ENCODE data around the gene CDHR2. TPM values are rescaled to one million over a fixed set of nuclear protein-coding genes. Genes with fewer than 3 reads are reported as not detected.

Gene CDHR2
- not detected for total RNA-seq
- not detected for polyA plus RNA-seq

- no peak within 1 kb of the TSS for H3K4me3 ChIP-seq (ENCODE audit: low read depth, low read length)
- H3K27ac ChIP-seq (ENCODE audit: low read depth), result no peak within 1 kb of the TSS
- DNase-seq (ENCODE audit: extremely low spot score), result no peak
- 69% methylated on average over 18 of the region's 18 CpGs for WGBS
- H3K4me1 ChIP-seq (ENCODE audit: insufficient read depth), result no peaks in the 10 kb centered on the region
- H3K36me3 ChIP-seq (ENCODE audit: insufficient read depth), result no peaks in the 10 kb centered on the region
Measured at GRCh38 chr5:176548967-176549444, at the start of gene CDHR2. Gene CDHR2 (plus strand): TSS chr5:176549342. CDS start chr5:176565353, 16,011 bp downstream.

GRCh38 chr5:176500511-176500910, 48.6 kb upstream of the CDHR2 start:
- H3K36me3 ChIP-seq (ENCODE audit: insufficient read depth), result peaks cover 20% of the 10 kb centered on the region
- 96% methylated on average over 3 of the region's 3 CpGs for WGBS

GRCh38 chr5:176501333-176501732, 47.8 kb upstream of the CDHR2 start:
- WGBS, result 97% methylated on average over 1 of the region's 1 CpG
- H3K4me1 ChIP-seq (ENCODE audit: insufficient read depth), result no peaks in the 10 kb centered on the region
- no peak for DNase-seq (ENCODE audit: extremely low spot score)
- H3K4me3 ChIP-seq (ENCODE audit: low read depth, low read length), result no peak overlapping the region
- H3K36me3 ChIP-seq (ENCODE audit: insufficient read depth), result peaks cover 19% of the 10 kb centered on the region
- no peak overlapping the region for H3K27ac ChIP-seq (ENCODE audit: low read depth)

More at GRCh38 chr5:176500511-176500910, 48.6 kb upstream of the CDHR2 start:
- no peak overlapping the region for H3K27ac ChIP-seq (ENCODE audit: low read depth)
- H3K4me3 ChIP-seq (ENCODE audit: low read depth, low read length), result no peak overlapping the region
- H3K4me1 ChIP-seq (ENCODE audit: insufficient read depth), result no peaks in the 10 kb centered on the region
- DNase-seq (ENCODE audit: extremely low spot score), result no peak

- Histone ChIP-seq H3K36me3 (ENCODE audit: insufficient read depth) (peaks cover 18% of the 10 kb centered on the region), H3K27ac (ENCODE audit: low read depth) (no peak overlapping the region), H3K4me3 (ENCODE audit: low read depth, low read length) (no peak overlapping the region), H3K4me1 (ENCODE audit: insufficient read depth) (no peaks in the 10 kb centered on the region)
- no peak for DNase-seq (ENCODE audit: extremely low spot score)
- WGBS, result 67% methylated on average over 5 of the region's 5 CpGs
Measured at GRCh38 chr5:176503496-176503895, 45.6 kb upstream of the CDHR2 start.

- H3K4me3 ChIP-seq (ENCODE audit: low read depth, low read length), result no peak overlapping the region
- no peak for DNase-seq (ENCODE audit: extremely low spot score)
- no peak overlapping the region for H3K27ac ChIP-seq (ENCODE audit: low read depth)
- H3K4me1 ChIP-seq (ENCODE audit: insufficient read depth), result no peaks in the 10 kb centered on the region
- 89% methylated on average over 2 of the region's 2 CpGs for WGBS
- peaks cover 5% of the 10 kb centered on the region for H3K36me3 ChIP-seq (ENCODE audit: insufficient read depth)
Measured at GRCh38 chr5:176507911-176508310, 41.2 kb upstream of the CDHR2 start.

GRCh38 chr5:176508603-176509002, 40.5 kb upstream of the CDHR2 start:
- 66% methylated on average over 4 of the region's 4 CpGs for WGBS
- H3K4me3 ChIP-seq (ENCODE audit: low read depth, low read length), result no peak overlapping the region
- peaks cover 5% of the 10 kb centered on the region for H3K36me3 ChIP-seq (ENCODE audit: insufficient read depth)
- no peaks in the 10 kb centered on the region for H3K4me1 ChIP-seq (ENCODE audit: insufficient read depth)
- no peak overlapping the region for H3K27ac ChIP-seq (ENCODE audit: low read depth)
- DNase-seq (ENCODE audit: extremely low spot score), result no peak

- WGBS, result 78% methylated on average over 12 of the region's 12 CpGs
- DNase-seq (ENCODE audit: extremely low spot score), result no peak
- Histone ChIP-seq H3K4me1 (ENCODE audit: insufficient read depth) (no peaks in the 10 kb centered on the region), H3K4me3 (ENCODE audit: low read depth, low read length) (no peak overlapping the region), H3K27ac (ENCODE audit: low read depth) (no peak overlapping the region), H3K36me3 (ENCODE audit: insufficient read depth) (no peaks in the 10 kb centered on the region)
Measured at GRCh38 chr5:176513788-176514187, 35.4 kb upstream of the CDHR2 start.

GRCh38 chr5:176514244-176514950, 34.7 kb upstream of the CDHR2 start:
- 57% methylated on average over 11 of the region's 11 CpGs for WGBS
- no peaks in the 10 kb centered on the region for H3K4me1 ChIP-seq (ENCODE audit: insufficient read depth)
- H3K4me3 ChIP-seq (ENCODE audit: low read depth, low read length), result no peak overlapping the region
- no peaks in the 10 kb centered on the region for H3K36me3 ChIP-seq (ENCODE audit: insufficient read depth)
- no peak for DNase-seq (ENCODE audit: extremely low spot score)
- no peak overlapping the region for H3K27ac ChIP-seq (ENCODE audit: low read depth)

GRCh38 chr5:176515396-176515795, 33.7 kb upstream of the CDHR2 start:
- no peak for DNase-seq (ENCODE audit: extremely low spot score)
- Histone ChIP-seq H3K4me3 (ENCODE audit: low read depth, low read length) (no peak overlapping the region), H3K27ac (ENCODE audit: low read depth) (no peak overlapping the region), H3K4me1 (ENCODE audit: insufficient read depth) (no peaks in the 10 kb centered on the region), H3K36me3 (ENCODE audit: insufficient read depth) (no peaks in the 10 kb centered on the region)
- 78% methylated on average over 4 of the region's 4 CpGs for WGBS

GRCh38 chr5:176517053-176517661, 32.0 kb upstream of the CDHR2 start:
- 56% methylated on average over 7 of the region's 7 CpGs for WGBS
- no peak overlapping the region for H3K27ac ChIP-seq (ENCODE audit: low read depth)
- DNase-seq (ENCODE audit: extremely low spot score), result no peak
- H3K4me3 ChIP-seq (ENCODE audit: low read depth, low read length), result no peak overlapping the region
- no peaks in the 10 kb centered on the region for H3K36me3 ChIP-seq (ENCODE audit: insufficient read depth)
- no peaks in the 10 kb centered on the region for H3K4me1 ChIP-seq (ENCODE audit: insufficient read depth)

- Histone ChIP-seq H3K36me3 (ENCODE audit: insufficient read depth) (no peaks in the 10 kb centered on the region), H3K4me3 (ENCODE audit: low read depth, low read length) (no peak overlapping the region), H3K4me1 (ENCODE audit: insufficient read depth) (no peaks in the 10 kb centered on the region), H3K27ac (ENCODE audit: low read depth) (no peak overlapping the region)
- 66% methylated on average over 16 of the region's 16 CpGs for WGBS
- DNase-seq (ENCODE audit: extremely low spot score), result no peak
Measured at GRCh38 chr5:176519810-176520720, 29.1 kb upstream of the CDHR2 start.

GRCh38 chr5:176521286-176521685, 27.9 kb upstream of the CDHR2 start:
- H3K36me3 ChIP-seq (ENCODE audit: insufficient read depth), result no peaks in the 10 kb centered on the region
- H3K4me1 ChIP-seq (ENCODE audit: insufficient read depth), result no peaks in the 10 kb centered on the region
- no peak overlapping the region for H3K27ac ChIP-seq (ENCODE audit: low read depth)
- 82% methylated on average over 7 of the region's 7 CpGs for WGBS
- no peak overlapping the region for H3K4me3 ChIP-seq (ENCODE audit: low read depth, low read length)
- DNase-seq (ENCODE audit: extremely low spot score), result no peak

GRCh38 chr5:176521699-176522263, 27.4 kb upstream of the CDHR2 start:
- Histone ChIP-seq H3K4me3 (ENCODE audit: low read depth, low read length) (no peak overlapping the region), H3K4me1 (ENCODE audit: insufficient read depth) (no peaks in the 10 kb centered on the region), H3K27ac (ENCODE audit: low read depth) (no peak overlapping the region), H3K36me3 (ENCODE audit: insufficient read depth) (no peaks in the 10 kb centered on the region)
- DNase-seq (ENCODE audit: extremely low spot score), result no peak
- 75% methylated on average over 10 of the region's 10 CpGs for WGBS

Data from urinary bladder (tissue), 4 donors.